ENCODE results near the gene CEP295NL. TPM values are rescaled to one million over a fixed set of nuclear protein-coding genes. Genes with fewer than 3 reads are reported as not detected.

CEP295NL gene
- total RNA-seq, 1 donor from 2014 or later = 2.6 TPM

DNA sequence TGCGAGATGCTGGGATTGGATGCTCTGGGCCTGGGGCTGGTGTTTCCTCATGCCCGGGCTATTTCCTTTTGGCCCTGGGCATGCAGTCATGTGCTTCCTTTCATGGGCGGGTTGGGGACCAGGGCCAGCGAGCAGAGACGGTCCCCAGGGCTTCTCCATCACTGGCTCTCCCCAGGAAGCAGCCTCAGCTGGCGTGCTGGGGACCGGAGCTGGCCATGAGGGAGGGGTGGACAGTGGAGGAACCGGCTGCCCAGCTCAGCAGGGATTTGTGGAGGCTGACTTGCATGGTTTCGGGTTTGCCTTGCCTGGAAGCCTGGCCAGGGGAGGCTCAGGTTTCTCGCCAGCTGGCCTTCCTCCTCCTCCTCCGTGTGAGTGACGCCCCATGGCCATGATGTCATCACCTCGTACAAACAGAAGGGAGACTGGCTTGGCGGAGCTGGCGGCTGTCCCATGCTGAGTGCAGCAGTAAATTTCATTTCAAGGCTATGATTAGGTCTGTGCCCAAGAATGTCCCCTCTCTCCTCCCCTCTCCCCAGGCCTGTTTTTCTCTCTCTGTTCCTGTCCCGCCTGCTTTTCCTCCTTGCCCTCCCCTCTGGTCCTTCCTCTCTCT is 31.1 kb upstream of the CEP295NL start:
- H3K27ac Mint-ChIP-seq = peak overlapping the region; percentile 78
- H3K36me3 Mint-ChIP-seq (ENCODE audit: insufficient read depth) = no peaks in the 10 kb centered on the region
- H3K4me3 Mint-ChIP-seq (ENCODE audit: low read depth) = no peak overlapping the region
- peaks cover 6% of the 10 kb centered on the region for H3K4me1 Mint-ChIP-seq (ENCODE audit: low read depth)
- H3K27me3 Mint-ChIP-seq = peaks cover 5% of the 10 kb centered on the region
- peak; percentile 42 for DNase-seq (ENCODE audit: low spot score, unreplicated experiment)
- no peaks in the 10 kb centered on the region for H3K9me3 Mint-ChIP-seq (ENCODE audit: low read depth)
- no peak for TF ChIP-seq CTCF (IDR thresholded peaks at IDR 0.05; ENCODE audit: unreplicated experiment)

DNA sequence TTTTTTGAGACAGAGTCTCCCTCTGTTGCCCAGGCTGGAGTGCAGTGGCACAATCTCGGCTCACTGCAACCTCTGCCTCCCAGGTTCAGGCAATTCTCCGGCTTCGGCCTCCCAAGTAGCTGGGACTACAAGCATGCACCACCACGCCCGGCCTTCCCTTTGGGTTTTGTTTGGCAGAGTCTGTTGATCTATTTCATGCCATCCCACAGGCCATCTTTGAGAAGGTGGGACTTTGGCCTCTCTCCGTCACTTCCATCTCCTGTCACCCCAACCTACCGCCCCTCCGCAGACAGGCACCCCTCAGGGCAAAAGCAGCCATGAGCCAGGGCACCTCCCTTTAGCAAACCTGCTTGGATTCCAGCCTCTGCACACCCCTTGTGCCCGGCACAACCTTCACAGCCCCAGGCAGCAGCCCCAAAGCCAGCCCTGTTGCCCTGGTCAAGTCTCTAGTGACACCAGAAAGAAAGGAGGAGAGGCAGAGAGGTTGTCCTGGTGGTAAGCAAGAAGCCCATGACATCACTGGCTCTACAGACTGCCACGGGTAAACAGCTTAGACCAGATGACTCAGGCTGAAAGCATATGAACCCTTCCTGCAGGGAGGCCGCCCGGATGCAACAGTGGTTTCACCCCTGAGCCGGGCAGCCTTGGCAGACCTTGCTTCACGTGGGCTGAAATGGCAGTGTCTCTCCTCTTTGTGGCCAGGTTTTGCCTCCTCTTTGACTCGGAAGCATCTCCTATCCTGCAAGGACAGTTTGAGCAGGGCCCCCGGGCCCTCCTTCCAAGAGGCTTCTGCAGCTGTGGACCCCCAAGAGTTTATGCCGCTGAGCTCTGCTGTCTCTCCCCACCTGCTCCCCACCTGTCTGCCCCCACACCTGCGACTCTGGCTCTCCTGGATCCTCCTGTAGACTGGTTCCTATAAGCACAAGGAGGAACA is 30.3 kb upstream of the CEP295NL start:
- Mint-ChIP-seq H3K27me3 (peaks cover 5% of the 10 kb centered on the region), H3K9me3 (ENCODE audit: low read depth) (no peaks in the 10 kb centered on the region), H3K4me3 (ENCODE audit: low read depth) (no peak overlapping the region), H3K27ac (no peak overlapping the region), H3K36me3 (ENCODE audit: insufficient read depth) (no peaks in the 10 kb centered on the region), H3K4me1 (ENCODE audit: low read depth) (peaks cover 6% of the 10 kb centered on the region)
- TF ChIP-seq CTCF (IDR thresholded peaks at IDR 0.05; ENCODE audit: unreplicated experiment) = no peak
- no peak for DNase-seq (ENCODE audit: low spot score, unreplicated experiment)

DNA sequence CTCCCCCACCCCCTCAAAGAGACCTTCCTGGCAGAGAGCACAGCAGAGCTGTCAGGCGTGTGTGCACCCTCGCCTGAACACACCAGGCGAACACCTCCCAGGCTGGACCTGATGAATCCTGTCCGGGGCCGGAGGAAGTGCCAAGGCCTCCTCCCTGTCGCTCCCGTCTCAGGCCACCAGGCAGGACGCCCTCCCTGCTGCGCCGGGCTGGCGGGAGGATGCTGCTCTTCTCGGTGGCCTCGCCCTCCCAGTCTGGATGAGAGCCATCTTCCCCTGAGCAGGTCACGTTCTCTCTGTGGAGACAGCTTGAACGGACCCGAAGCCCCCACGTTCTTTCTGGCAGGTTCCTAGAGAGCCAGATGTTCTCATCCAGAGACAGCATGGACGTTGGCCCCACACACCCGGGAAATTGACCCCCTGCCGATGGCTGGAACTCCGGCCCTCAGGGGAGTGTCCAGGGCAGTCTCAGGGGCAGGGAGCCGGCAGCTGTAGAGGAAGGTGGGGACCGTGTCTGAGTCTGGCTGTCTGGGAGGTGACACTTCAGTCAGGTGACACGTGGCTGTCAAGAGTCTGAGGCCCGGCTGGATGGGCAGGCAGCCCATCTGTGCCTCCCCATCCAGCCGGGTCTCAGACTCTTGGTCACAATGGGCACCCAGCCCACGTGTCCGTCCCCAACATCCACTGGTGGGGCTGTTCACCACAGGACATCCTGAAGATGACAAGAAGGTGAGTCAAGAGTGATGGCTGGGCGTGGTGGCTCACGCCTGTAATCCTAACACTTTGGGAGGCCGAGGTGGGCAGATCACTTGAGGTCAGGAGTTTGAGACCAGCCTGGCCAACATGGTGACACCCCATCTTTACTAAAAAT is 27.1 kb upstream of the CEP295NL start:
- H3K27me3 Mint-ChIP-seq = peaks cover 12% of the 10 kb centered on the region
- H3K27ac Mint-ChIP-seq = no peak overlapping the region
- no peaks in the 10 kb centered on the region for H3K9me3 Mint-ChIP-seq (ENCODE audit: low read depth)
- no peaks in the 10 kb centered on the region for H3K36me3 Mint-ChIP-seq (ENCODE audit: insufficient read depth)
- peaks cover 8% of the 10 kb centered on the region for H3K4me1 Mint-ChIP-seq (ENCODE audit: low read depth)
- TF ChIP-seq CTCF (IDR thresholded peaks at IDR 0.05; ENCODE audit: unreplicated experiment) = no peak
- H3K4me3 Mint-ChIP-seq (ENCODE audit: low read depth) = no peak overlapping the region
- DNase-seq (ENCODE audit: low spot score, unreplicated experiment) = no peak

- Mint-ChIP-seq H3K9me3 (ENCODE audit: low read depth) (no peaks in the 10 kb centered on the region), H3K27ac (peak overlapping the region; percentile 80), H3K4me3 (ENCODE audit: low read depth) (peak overlapping the region; percentile 64), H3K36me3 (ENCODE audit: insufficient read depth) (no peaks in the 10 kb centered on the region), H3K4me1 (ENCODE audit: low read depth) (peaks cover 18% of the 10 kb centered on the region), H3K27me3 (peaks cover 10% of the 10 kb centered on the region)
- no peak for TF ChIP-seq CTCF (IDR thresholded peaks at IDR 0.05; ENCODE audit: unreplicated experiment)
- DNase-seq (ENCODE audit: low spot score, unreplicated experiment) = no peak
Measured at GRCh38 chr17:78925662-78926555, 22.9 kb upstream of the CEP295NL start.
